ENCODE data around the gene PRKCH. TPM values are rescaled to one million over a fixed set of nuclear protein-coding genes. Genes with fewer than 3 reads are reported as not detected.

Gene PRKCH
- total RNA-seq, 3 donors from 2014 or later (not counting 1 experiment from before 2014, with no cell fraction given): 610 to 756 (median 618) TPM

DNA sequence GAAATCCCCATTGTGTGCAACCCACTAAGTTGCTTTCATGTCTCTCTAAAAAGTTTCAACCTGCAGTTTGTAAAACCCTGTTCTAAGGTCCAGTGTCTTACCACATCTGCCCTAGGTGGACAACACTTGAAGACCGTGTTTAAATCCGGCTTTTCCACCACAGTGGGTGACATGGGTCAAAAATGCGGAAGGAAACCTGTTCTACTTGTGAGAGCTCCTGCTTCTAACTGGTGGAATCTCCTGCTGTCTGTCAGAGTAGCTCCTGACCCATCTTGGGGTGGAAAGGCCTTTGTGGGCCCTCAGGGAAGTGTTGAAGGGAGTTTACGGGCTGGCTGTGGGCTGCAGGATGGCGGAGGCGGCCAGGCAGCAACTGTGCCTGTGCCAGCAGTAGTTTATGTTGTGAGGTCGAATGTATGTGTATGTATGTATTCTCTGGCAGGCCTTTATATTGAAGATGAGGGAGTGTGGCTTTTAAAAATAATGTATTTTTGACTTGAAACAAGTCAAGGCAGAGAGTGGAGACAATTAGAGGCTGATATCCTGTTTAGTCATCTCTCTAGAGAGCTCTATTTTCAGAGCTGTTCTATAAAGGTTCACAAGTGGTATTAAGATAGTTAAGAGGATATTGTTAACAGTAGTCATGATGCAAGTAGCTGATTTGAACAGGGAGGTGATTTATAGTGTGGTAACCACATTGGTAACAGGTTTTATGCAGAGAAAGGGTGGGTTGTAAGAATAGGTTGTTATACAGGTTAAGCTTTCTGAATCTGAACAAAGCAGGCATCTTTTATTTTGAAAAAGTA, 67.0 kb downstream of the PRKCH start:
- intact Hi-C loops (cut with micrococcal nuclease): loop anchor here (2.0 kb wide), 4 partner anchors 14 to 66 kb away; no protein-coding TSS in a partner anchor
- Mint-ChIP-seq H3K4me3 (no peak overlapping the region), H3K27ac (no peak overlapping the region), H3K4me1 (peaks cover 0 to 15% of the 10 kb centered on the region in 2 donors), H3K27me3 (ENCODE audit: low read depth in 2 of 2) (no peaks in the 10 kb centered on the region), H3K9me3 (no peaks in the 10 kb centered on the region), H3K36me3 (peaks cover 10% of the 10 kb centered on the region)
- peak overlapping the region; percentile 98 for H3K27ac ChIP-seq (ENCODE audit: low read length)
- DNase-seq: peak; percentile 58 to 69
- H3K27me3 ChIP-seq (ENCODE audit: control insufficient read depth, insufficient read depth, low read length): no peaks in the 10 kb centered on the region
- peaks cover 13% of the 10 kb centered on the region for H3K36me3 ChIP-seq (ENCODE audit: control insufficient read depth, insufficient read depth, low read length)
- H3K4me3 ChIP-seq (ENCODE audit: low read length): no peak overlapping the region
- TF ChIP-seq, protein P1, sequence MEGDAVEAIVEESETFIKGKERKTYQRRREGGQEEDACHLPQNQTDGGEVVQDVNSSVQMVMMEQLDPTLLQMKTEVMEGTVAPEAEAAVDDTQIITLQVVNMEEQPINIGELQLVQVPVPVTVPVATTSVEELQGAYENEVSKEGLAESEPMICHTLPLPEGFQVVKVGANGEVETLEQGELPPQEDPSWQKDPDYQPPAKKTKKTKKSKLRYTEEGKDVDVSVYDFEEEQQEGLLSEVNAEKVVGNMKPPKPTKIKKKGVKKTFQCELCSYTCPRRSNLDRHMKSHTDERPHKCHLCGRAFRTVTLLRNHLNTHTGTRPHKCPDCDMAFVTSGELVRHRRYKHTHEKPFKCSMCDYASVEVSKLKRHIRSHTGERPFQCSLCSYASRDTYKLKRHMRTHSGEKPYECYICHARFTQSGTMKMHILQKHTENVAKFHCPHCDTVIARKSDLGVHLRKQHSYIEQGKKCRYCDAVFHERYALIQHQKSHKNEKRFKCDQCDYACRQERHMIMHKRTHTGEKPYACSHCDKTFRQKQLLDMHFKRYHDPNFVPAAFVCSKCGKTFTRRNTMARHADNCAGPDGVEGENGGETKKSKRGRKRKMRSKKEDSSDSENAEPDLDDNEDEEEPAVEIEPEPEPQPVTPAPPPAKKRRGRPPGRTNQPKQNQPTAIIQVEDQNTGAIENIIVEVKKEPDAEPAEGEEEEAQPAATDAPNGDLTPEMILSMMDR (IDR thresholded peaks at IDR 0.05): no peak
- H3K4me1 ChIP-seq (ENCODE audit: control insufficient read depth, insufficient read depth, low read length): peaks cover 70% of the 10 kb centered on the region
- WGBS (ENCODE audit: insufficient coverage): 9% methylated on average over 7 of the region's 7 CpGs
- no peaks in the 10 kb centered on the region for H3K9me3 ChIP-seq (ENCODE audit: control insufficient read depth, insufficient read depth, low read length)
- ATAC-seq: peak; percentile 60 to 88 (median 79)

DNA sequence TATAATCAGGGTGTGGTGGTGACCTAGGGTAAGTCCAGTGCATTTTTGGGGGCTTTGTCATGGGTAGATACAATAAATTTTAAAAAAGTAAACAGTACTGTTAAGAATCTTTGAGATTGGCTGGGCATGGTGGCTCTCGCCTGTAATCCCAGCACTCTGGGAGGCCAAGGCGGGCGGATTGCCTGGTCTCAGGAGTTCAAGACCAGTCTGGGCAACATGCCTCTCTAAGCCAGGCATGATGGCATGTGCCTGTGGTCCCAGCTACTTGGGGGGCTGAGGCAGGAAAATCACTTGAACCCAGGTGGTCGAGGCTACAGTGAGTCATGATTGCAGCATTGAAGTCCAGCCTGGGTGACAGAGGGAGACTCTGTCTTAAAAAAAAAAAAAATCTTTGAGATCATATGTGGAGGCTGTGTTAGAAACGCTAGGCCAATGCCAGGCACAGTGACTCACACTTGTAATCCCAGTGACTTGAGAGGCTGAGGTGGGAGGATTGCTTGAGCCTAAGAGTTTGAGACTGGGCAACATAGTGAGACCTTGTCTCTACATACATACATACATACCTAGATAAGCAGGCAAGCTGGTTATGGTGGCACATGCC, 67.7 kb downstream of the PRKCH start:
- peaks cover 67% of the 10 kb centered on the region for H3K4me1 ChIP-seq (ENCODE audit: control insufficient read depth, insufficient read depth, low read length)
- H3K27ac Mint-ChIP-seq: no peak overlapping the region
- peaks cover 0 to 22% of the 10 kb centered on the region in 2 donors for H3K4me1 Mint-ChIP-seq
- DNase-seq (peak; percentile 54 to 57), ATAC-seq (peak; percentile 23 to 45 (median 38))
- no peaks in the 10 kb centered on the region for H3K9me3 Mint-ChIP-seq
- no peak overlapping the region for H3K4me3 Mint-ChIP-seq
- no peaks in the 10 kb centered on the region for H3K27me3 ChIP-seq (ENCODE audit: control insufficient read depth, insufficient read depth, low read length)
- H3K9me3 ChIP-seq (ENCODE audit: control insufficient read depth, insufficient read depth, low read length): no peaks in the 10 kb centered on the region
- no peak overlapping the region for H3K4me3 ChIP-seq (ENCODE audit: low read length)
- intact Hi-C loops (cut with micrococcal nuclease): loop anchor here (2.0 kb wide), 4 partner anchors 14 to 66 kb away; no protein-coding TSS in a partner anchor
- WGBS (ENCODE audit: insufficient coverage): 53% methylated on average over 5 of the region's 5 CpGs
- peaks cover 15% of the 10 kb centered on the region for H3K36me3 ChIP-seq (ENCODE audit: control insufficient read depth, insufficient read depth, low read length)
- TF ChIP-seq, protein P1 (IDR thresholded peaks at IDR 0.05): no peak
- no peaks in the 10 kb centered on the region for H3K27me3 Mint-ChIP-seq (ENCODE audit: low read depth in 2 of 2)
- H3K27ac ChIP-seq (ENCODE audit: low read length): peak overlapping the region; percentile 98
- H3K36me3 Mint-ChIP-seq: peaks cover 14% of the 10 kb centered on the region

DNA sequence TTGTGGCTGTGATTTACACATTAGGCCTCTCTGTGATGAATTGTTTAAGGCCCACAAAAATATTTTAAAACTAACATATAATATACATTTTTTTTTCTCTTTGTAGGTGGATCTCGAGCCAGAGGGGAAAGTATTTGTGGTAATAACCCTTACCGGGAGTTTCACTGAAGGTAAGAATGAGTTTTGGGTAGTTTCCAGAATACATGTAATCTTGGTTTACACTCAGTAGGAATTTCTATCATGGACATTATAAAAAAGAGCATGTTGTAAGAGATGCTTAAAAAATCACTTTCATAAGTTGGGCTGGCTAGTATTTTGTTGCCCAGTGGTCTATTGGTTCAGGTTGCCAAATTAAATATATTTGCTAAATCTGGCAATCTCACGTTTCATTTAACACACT, 69.7 kb downstream of the PRKCH start:
- no peaks in the 10 kb centered on the region for H3K9me3 Mint-ChIP-seq

More for the DNA sequence above, 69.7 kb downstream of the PRKCH start:
- H3K4me3 Mint-ChIP-seq: no peak overlapping the region
- TF ChIP-seq, protein P1 (IDR thresholded peaks at IDR 0.05): no peak
- H3K36me3 ChIP-seq (ENCODE audit: control insufficient read depth, insufficient read depth, low read length): peaks cover 23% of the 10 kb centered on the region
- no peak for ATAC-seq
- peaks cover 14% of the 10 kb centered on the region for H3K36me3 Mint-ChIP-seq
- WGBS (ENCODE audit: insufficient coverage): 36% methylated on average over 2 of the region's 3 CpGs
- H3K4me1 ChIP-seq (ENCODE audit: control insufficient read depth, insufficient read depth, low read length): peaks cover 61% of the 10 kb centered on the region
- DNase-seq: peak in 1 of 2 donors; percentile 60
- H3K27ac Mint-ChIP-seq: no peak overlapping the region
- peak overlapping the region; percentile 3 for H3K4me3 ChIP-seq (ENCODE audit: low read length)
- H3K27ac ChIP-seq (ENCODE audit: low read length): peak overlapping the region; percentile 98
- H3K27me3 Mint-ChIP-seq (ENCODE audit: low read depth in 2 of 2): no peaks in the 10 kb centered on the region
- no peaks in the 10 kb centered on the region for H3K9me3 ChIP-seq (ENCODE audit: control insufficient read depth, insufficient read depth, low read length)
- H3K4me1 Mint-ChIP-seq: peaks cover 2 to 42% of the 10 kb centered on the region in 2 donors
- H3K27me3 ChIP-seq (ENCODE audit: control insufficient read depth, insufficient read depth, low read length): no peaks in the 10 kb centered on the region
- intact Hi-C loops (cut with micrococcal nuclease): no loop called here

All from natural killer cell (primary cell).